ENCODE data around the gene NCAM1. TPM values are rescaled to one million over a fixed set of nuclear protein-coding genes. Genes with fewer than 3 reads are reported as not detected.

NCAM1 gene
- total RNA-seq, 1 experiment from 2014 or later, result 0.22 TPM

GRCh38 chr11:113087706-113088105 lies 126.5 kb downstream of the NCAM1 start (continued):
- TF ChIP-seq ZBTB33 (IDR thresholded peaks at IDR 0.05; ENCODE audit: extremely low read depth, insufficient replicate concordance, low read length), result no peak
- TF ChIP-seq MAX (IDR thresholded peaks at IDR 0.05), result no peak

GRCh38 chr11:113090716-113091480 lies 129.7 kb downstream of the NCAM1 start:
- no peaks in the 10 kb centered on the region for H3K36me3 ChIP-seq (ENCODE audit: control insufficient read depth in 1 of 2, insufficient read depth in 2 of 2, low read length in 2 of 2)
- H3K79me2 ChIP-seq (ENCODE audit: insufficient read depth, low read length), result no peaks in the 10 kb centered on the region
- ATAC-seq (no peak), DNase-seq (ENCODE audit: low read depth, low spot score) (no peak)
- ChIA-PET CTCF (no interaction called here), RAD21 (ENCODE audit: low non-redundant PET in 1 of 2, low total read pairs in 2 of 2, uncharacterized antibody in 2 of 2, unreplicated experiment in 2 of 2) (no interaction called here), POLR2A (no interaction called here)
- H3K9me3 ChIP-seq (ENCODE audit: control insufficient read depth in 1 of 2, insufficient read depth in 1 of 2, low read depth in 1 of 2, low read length in 2 of 2), result no peaks in the 10 kb centered on the region
- no peak for TF ChIP-seq FOSL1 (IDR thresholded peaks at IDR 0.05; ENCODE audit: low read depth)
- TF ChIP-seq ZBTB33 (IDR thresholded peaks at IDR 0.05; ENCODE audit: extremely low read depth, insufficient replicate concordance, low read length), result no peak
- TF ChIP-seq SRF (IDR thresholded peaks at IDR 0.05; ENCODE audit: low read depth), result no peak
- TF ChIP-seq REST (IDR thresholded peaks at IDR 0.05; ENCODE audit: low read depth), result no peak
- no peak for TF ChIP-seq YY1 (IDR thresholded peaks at IDR 0.05; ENCODE audit: extremely low read depth, insufficient replicate concordance, low read depth, low read length)
- TF ChIP-seq ZFX (IDR thresholded peaks at IDR 0.05), result no peak
- no peak for TF ChIP-seq ELF1 (IDR thresholded peaks at IDR 0.05; ENCODE audit: borderline replicate concordance, low read depth)
- no peak for TF ChIP-seq EZH2phosphoT487 (IDR thresholded peaks at IDR 0.05; ENCODE audit: borderline replicate concordance)
- no peak for TF ChIP-seq TCF7L2 (IDR thresholded peaks at IDR 0.05; ENCODE audit: borderline replicate concordance, extremely low read depth, insufficient read depth, insufficient read length)
- TF ChIP-seq SP1 (IDR thresholded peaks at IDR 0.05; ENCODE audit: low read depth), result no peak
- no peak for TF ChIP-seq ZNF274 (IDR thresholded peaks at IDR 0.05; ENCODE audit: low read depth, low read length)
- H3K9me2 ChIP-seq (ENCODE audit: insufficient read depth), result no peaks in the 10 kb centered on the region
- BruUV-seq (replicated peaks), result no TSS peak
- intact Hi-C loops (cut with micrococcal nuclease), result no loop called here
- H3K9ac ChIP-seq (ENCODE audit: low read length), result no peak overlapping the region
- no peak overlapping the region for H3K27ac ChIP-seq (ENCODE audit: low read depth, low read length)
- H3K4me3 ChIP-seq (replicated peaks in 1 of 2; ENCODE audit: low read depth in 1 of 2, low read length in 2 of 2), result no peak overlapping the region
- H2AFZ ChIP-seq (ENCODE audit: low read depth, low read length, poor library complexity, severe bottlenecking), result no peak overlapping the region
- H4K20me1 ChIP-seq (ENCODE audit: insufficient read depth), result no peaks in the 10 kb centered on the region
- H3K27me3 ChIP-seq (ENCODE audit: insufficient read depth, low read length), result peaks cover 48% of the 10 kb centered on the region
- H3K4me1 ChIP-seq (ENCODE audit: control insufficient read depth in 1 of 2, insufficient read depth in 2 of 2, low read length in 2 of 2), result no peaks in the 10 kb centered on the region
- H3K4me2 ChIP-seq (ENCODE audit: low read length), result no peak overlapping the region
